Measurements from ENCODE around the gene MSLN.

DNA sequence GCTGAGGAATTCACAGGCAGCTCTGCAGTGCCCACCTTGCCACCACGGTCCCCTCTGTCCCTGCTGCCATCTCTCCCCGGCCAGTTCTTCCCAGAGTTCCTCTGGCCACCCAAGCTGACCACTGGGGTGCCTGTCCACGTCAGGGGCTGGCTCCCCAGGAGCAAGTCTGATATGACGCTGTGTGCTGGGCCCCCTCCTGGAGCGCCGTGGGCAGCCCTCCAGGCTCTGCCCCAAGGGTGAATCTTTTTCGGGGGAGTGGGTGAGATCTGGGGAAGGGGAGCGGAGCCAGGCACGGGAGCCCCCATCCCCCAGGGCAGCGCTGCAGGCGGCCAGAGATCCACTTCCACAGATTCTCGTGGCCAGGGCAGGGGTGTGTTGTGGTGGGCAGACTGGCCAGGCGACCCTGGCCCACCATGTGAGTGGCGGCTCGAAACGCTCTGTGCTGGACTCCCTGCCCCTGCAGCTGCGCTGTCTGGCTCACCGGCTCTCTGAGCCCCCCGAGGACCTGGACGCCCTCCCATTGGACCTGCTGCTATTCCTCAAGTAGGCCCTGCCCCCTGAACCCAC lies 3.7 kb downstream of the MSLN start:
- TF ChIP-seq, protein P1, sequence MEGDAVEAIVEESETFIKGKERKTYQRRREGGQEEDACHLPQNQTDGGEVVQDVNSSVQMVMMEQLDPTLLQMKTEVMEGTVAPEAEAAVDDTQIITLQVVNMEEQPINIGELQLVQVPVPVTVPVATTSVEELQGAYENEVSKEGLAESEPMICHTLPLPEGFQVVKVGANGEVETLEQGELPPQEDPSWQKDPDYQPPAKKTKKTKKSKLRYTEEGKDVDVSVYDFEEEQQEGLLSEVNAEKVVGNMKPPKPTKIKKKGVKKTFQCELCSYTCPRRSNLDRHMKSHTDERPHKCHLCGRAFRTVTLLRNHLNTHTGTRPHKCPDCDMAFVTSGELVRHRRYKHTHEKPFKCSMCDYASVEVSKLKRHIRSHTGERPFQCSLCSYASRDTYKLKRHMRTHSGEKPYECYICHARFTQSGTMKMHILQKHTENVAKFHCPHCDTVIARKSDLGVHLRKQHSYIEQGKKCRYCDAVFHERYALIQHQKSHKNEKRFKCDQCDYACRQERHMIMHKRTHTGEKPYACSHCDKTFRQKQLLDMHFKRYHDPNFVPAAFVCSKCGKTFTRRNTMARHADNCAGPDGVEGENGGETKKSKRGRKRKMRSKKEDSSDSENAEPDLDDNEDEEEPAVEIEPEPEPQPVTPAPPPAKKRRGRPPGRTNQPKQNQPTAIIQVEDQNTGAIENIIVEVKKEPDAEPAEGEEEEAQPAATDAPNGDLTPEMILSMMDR (conservative IDR thresholded peaks at IDR 0.05; ENCODE audit: low read depth, low read length), result no peak
- no peak for TF ChIP-seq EZH2 (IDR thresholded peaks at IDR 0.05; ENCODE audit: borderline replicate concordance, low read depth, low read length, poor library complexity, severe bottlenecking)

Measured in A673 (cell line).